ENCODE results near the gene PITPNB.

PITPNB gene

DNA sequence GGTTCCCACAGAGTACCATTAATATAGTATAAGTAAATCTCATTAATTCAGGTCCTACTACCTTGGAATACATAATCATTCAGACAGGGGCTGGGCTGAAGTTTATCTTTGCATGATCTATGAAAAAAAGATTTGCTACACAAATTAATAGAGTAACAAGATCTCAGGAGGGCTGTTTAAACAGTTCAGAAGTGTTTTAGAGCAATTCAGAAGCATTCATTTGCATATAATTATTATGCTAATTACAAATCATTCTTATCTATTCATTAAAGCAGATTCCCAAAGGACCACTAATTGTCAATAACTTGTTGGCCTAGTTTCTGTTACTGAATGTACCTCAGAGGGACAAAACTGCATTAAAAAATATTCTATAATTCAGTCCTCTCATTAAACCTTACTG, 40.5 kb downstream of the PITPNB start:
- DNase-seq: no peak

DNA sequence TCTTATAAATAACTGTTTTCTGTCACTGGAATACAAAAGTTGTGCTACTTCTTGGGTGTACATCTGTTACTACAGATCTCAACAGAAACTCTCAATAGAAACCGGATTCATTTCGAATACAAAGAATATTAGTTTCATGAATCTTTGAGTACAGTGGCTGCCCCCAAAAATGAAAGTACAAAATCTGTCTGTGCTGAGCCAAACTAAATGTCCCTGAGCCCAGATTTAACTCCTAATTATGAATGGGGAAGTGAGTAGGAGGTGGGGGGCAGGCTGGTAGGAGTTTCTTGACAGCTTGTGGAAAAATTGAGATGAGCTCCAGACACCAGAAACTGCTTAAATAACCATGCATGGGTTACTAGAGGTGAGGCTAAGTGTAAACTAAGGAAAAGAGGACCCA, 41.6 kb downstream of the PITPNB start:
- no peak for DNase-seq

DNA sequence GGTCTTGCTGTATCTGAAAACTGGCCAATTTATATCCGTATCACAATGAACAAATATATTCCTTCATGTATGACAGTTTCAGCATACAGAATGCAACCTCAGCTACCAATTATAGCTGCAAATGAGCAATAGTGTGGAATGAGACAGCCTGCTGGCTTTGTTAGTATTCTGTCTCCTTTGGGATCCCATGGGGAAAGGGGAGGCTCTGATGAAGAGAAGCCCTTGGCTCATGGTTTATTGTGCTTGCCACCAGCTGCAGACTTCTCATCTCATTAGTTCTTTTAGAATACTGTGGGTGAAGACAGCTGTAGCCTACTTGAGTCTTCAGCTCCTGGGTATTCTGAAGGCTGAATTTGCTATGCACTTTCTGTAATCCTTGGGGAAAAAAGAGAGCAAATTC, 42.4 kb downstream of the PITPNB start:
- no peak for DNase-seq

DNA sequence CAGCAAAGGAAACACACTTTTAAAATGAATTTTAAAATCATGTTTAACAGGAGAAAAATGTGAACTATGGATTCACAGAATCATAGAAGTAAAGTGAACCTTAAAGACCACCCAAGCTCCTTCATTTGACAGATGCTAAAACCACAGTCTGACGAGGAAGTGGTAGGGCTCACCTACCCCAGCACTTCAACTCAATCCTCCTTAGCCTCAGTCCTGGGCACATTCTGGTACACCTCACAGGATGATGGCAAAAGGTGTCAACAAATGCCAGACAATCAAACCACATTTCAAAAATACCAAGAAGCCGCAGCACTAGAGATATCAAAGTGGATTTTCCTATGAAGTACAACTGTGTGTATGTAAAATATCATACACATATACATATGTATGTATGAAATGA, 43.1 kb downstream of the PITPNB start:
- DNase-seq: peak; percentile 34

DNA sequence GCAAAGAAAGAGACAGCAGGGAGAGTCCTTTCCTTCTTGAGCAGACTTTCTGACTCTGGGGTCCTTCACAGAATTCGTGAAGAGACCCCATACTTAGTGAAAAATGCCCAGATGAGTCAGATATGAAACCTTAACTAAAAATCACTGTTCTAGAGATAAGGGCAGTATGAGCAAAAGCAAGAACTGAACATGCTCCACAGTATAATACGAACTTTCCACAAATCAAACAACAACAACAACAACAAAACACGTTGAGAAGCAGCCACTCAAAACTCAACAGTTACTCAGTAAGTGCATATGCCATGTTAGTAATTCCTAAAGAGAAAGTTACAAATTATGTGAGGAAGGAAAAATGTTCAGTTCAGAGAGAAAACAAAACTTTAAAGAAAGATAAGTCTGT, 44.3 kb downstream of the PITPNB start:
- no peak for DNase-seq

DNA sequence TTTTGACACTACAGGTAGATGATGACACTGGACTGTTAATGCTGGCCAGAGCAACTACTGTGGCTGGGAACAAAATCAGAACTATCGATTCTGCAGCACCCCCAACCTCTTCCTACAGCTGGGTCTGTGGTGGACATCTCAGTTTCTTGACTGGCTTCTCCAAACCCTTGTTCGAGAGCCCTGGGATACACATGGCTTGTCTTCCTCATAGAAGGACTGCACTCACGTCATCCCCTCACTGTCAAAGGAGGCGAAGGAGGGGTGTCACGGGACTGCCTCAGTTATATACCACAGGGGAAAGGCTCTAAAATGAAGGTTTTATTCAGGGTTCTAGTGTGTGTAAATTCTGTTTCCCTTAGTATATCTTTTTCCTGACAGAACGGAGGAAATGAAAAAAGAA, 44.9 kb downstream of the PITPNB start:
- no peak for DNase-seq

DNA sequence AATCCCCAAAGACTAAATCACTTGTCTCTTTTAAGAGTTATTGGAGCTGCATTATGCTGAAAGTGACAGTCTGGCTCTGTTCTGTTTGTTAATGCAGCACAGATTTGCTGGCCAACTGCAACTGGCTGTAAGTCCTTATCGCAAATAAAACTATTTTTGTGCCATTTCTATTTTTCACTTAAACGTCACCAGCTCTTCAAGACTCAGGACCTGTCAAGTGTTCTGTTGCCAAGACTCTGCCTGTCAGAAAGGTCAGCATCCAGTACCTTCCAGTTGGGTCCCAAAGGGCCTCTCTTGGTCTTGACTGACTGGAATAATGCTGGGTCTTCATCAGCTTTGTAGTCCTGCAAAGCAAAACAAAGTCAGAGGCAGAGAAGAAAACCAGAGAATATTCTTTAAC, 45.6 kb downstream of the PITPNB start:
- no peak for DNase-seq

DNA sequence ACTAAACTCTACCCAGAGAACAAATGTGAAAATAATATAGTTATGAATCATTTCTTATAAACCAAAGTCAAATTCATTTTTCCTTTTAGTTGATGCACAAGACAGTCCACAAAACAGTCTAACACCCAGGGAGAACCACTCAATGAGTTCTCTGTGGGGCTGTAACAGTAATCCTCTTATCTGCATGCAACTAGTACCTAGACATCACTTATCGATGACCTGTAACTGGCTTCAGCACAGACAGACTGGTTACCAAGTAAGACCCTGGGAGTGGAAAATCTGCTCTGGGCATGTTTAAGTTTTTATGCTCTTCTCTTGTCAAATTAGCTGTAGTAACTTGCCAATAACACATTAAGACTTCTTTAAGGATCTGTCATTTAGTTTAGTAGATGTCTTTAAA, 46.6 kb downstream of the PITPNB start:
- DNase-seq: no peak

DNA sequence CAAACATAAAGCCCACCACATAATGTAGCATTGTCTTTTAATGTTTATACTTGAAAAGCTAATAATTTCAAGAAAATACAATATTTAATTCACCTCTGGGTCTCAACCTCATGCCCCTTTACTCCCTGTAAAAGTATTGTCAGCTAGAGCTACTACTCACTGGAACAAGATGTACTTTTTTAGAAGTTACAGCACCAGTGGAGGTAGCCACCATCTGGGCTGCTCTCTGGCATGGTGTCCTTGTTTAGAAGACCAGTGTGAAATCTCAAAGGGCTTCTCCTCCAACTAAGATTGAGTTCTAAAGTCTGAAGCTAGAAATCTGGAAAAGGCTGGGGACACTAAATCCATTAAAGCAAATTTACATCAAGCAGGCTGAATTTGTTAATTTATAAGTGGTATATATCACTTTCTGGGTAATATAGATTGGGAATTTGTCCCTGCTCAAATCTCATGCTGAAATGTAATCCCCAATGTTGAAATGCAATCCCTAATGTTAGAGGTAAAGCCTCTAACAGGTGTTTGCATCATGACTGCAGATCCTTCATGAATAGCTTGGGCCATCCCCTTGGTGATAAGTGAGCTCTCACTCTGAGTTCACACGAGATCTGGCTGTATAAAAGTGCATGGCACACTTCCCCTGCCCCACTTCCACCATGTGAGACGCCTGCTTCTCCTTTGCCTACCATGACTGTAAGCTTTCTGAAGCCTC, 47.6 kb downstream of the PITPNB start:
- no peak for DNase-seq

DNA sequence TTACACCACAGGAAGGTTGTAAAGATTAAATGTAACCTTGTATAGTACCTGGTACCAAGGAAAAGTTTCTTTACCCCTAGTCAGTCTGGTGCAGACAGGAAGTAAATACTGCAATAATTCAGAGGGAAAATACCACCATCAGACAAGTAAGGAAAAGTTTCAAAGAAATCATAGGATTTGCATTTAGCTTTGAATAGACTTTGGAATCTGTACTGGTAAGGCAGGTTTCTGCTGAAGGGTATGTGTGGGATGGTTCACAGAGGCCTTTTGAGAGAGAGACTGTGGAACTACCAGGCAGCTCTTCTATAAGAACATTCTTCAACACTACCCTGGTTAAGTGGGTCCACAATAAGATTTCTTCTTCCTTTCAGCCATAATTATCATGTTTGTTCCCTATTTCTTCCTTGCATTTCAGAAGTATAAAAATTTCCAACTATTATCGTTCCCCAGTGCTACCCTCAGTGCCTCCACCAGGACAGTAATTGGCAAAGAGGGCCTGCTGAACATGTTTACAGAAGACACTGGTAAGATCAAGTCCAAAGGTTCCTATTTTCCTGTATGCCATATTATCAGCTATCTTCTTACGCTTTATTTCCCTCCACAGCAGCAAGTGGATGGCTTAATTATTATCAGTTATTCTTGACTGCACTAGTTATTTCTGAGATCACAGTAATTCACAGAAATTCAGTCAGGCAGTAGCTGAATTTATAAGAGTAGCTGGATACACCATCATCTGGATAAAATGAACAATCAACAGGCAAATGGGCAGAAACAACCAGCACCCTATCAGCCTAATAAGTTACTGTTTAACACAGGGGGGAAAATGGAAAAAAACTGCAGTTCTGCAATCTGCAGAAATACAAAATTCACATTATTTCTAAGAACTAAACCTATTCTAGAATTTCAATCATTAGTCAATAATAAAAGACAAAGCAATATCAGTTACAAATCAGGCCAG, 48.5 kb downstream of the PITPNB start:
- no peak for DNase-seq

DNA sequence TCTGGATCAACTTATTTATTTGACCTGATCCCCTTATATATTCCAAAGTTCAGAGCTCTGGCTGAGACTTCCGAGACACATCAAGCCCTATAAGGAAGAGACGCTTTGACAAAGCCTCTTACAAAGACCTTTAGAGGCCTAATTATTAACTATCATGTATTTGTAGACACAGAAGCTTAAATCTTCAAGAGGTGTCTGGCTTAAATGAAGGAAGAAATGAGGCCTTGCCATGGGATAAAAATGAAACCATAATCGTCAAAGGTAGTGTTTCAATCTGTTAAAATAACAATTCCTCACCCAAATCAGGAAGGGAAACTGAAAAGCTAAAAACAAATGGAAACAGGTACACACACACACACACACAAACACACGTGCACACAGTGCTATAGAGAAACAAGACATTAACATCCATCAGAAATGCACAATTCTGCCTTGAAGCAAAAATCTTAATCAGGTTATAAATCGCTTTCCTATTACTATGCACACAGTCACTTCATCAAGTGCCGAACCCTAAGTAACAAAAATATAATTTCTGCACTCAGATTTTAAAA, 50.2 kb downstream of the PITPNB start:
- no peak for DNase-seq

DNA sequence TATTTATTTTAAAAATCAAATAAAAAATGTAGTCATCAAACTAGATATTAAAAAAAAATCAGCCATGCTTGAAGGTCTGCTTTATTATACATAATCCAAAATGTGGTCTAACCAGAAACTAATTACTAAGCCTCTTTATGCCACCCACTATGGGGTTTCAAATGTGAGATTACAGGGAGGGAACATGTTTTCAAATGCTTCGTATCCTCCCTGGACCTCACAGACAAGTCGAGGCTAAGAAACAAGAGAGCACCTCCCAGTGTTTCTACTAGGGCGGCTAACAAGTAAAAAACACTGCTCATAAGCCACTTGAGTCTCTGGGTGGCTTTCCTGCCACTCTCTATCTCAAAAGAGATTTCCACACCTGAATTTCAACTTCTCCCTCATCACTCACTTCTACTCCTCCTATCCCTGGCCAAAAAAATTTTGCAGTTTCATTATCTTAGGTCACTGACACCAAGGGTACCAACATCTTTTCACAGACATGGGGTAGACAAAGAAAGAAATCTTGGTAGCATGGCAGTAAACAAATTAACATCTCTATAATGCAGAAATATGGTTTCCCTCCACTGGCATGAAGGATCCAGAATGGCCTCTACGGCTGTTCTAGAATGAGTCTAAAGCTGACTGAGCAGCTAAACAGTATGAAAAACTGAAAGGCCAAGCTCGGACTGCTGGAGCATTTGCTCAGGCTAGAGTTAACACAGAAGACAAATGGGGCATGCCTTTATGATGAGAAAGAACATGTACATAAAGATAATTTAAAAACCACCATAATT, 50.9 kb downstream of the PITPNB start:
- no peak for DNase-seq

DNA sequence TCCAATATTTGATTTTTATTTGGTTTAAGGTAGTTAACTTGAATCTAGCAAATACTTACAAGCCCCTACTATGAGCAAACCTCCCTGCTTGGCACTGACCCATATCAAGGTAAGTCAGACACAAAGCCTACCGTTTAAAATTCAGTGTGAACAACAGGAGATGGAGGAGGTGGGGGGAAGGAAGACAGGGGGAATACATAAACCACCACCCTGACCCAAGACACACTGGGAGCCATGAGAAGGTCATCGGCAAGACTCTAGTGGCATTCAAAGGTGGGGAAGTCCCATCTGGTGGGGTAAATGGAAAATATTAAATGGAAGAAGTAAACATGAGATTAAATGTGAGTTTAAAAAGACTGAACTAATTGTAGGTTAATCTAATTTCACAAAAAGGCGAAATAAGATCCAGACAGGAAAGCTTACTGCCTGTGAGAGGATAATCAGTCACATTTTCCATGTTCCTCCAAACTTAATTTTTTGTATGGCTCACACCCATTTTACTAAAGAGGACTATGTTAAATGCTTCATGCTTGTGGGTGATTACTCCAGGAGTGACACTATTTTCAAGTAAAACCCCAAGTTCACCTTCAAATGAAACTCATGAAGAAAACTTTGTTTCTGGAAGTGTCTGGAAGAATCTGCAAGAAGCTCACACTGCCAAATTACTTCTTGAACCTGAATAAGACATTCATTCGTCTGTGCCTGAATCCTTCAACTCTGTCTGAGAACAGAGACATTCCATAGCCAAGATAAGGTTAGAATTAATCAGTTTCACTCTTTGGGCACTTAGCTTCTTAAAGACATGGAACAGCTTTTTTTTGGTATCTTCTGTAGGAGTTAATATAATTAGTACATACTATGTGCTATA, 51.7 kb downstream of the PITPNB start:
- DNase-seq: no peak

DNA sequence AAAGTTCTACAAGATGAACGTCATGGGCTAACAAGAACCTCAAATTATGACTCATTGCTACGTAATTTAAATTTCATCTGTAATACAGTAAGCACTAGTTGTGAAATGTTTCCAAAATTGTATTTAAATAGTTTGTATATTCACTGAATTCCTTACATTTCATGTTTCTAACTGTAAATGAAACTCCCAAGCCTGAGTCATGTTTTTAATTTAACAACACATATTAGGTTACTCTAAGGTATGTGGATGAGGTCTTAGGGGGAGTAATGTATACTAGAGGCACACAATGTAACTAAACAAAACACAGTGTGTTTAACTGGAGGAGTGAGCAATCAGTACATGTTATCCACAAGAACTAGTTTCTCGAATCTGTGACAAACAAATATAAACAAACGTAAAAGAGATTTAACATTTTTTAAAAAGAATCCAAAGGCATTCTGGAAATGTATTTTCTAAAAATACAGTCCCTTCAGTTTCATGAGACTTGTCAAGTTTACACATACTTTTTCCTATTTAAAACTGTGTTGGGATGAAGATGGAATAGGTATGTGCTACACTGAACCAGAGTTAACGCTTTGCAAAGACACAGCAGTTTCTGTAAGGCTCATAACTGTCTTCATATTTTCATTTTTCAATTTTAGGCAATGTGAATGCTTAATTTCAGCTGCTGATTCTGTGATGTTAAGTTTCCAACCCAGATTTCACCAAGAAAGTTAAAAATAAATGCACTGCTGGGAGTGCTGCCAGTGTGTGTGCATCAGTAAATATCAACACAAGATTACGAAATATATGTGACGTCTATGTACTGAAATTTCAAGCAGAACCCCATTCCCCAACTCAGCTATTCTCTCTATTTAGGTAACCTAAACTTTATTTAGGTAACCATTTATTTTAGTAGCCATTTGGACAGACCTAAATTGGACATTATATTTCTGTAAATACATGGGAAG, 52.6 kb downstream of the PITPNB start:
- DNase-seq: no peak

DNA sequence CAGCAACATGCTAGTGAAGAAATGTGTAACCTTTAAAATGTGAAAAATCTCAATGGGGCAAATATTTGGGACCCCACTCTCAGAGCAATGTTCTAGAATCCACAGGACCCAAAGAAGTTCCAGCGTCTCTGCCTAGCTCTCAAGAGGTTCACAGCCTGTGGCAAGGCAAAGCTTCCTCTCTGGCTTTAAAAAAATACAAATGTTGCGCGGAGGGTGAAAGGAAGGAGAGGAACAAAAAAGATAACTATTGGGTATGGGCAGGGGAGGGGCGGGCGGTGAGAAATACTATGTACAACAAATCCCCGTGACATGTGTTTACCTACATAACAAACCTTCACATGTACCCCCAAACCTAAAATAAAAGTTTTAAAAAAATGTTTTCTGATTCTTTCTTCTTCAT, 53.6 kb downstream of the PITPNB start:
- DNase-seq: no peak

DNA sequence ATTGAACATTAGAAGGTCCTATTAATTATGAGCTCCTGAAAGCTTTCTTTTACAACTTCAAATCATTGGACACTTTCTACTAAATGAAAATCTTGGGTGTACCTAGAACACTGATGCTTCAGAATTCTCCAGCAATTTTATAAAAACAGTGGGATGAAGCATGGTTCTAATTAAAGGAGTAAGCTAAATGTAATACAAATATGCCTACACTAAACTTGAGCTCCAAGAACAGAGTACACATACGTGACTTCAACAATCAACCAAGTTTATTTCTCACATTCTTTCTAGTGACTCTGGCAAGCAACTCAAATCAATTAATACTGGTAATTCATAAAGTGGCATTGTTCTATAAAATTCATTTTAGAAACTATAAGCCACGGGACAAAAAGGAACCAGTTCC, 55.5 kb downstream of the PITPNB start:
- DNase-seq: no peak

DNA sequence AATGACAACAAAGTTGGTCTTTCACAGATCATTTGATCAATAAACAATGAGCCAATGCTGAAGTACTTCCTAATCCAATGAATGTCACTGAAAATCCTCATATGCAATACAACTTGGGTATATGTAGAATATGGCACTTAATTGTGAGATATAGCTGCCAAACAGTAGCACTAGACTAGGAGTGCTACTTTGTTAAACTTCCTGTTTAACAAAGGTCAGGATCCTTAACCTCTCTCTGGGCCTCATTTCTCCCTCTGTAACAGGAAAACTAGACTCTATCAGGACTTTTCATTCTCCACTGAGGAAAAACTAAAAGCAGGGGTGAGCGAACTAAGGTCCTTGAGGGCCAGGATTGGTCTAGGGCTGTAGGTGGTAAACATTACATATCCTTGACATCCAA, 56.1 kb downstream of the PITPNB start:
- no peak for DNase-seq

DNA sequence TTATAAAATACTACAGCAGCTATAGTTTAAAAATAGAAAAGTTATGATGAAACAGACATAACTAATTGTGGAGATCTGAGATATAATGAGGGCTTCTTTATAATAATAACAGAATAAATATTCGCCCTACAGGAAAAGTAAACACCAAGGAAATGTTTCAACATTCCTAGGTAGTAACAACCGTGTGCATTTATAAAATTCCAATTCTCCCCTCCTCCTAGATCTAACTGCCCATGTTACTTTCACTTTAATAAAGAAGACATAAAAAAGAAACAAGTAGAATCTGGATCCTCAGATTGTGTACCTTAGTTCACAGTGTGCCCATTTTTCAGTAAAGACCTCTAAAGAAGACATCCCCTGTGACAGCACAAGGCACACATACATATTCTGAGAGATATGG, 59.7 kb downstream of the PITPNB start:
- no peak for DNase-seq

DNA sequence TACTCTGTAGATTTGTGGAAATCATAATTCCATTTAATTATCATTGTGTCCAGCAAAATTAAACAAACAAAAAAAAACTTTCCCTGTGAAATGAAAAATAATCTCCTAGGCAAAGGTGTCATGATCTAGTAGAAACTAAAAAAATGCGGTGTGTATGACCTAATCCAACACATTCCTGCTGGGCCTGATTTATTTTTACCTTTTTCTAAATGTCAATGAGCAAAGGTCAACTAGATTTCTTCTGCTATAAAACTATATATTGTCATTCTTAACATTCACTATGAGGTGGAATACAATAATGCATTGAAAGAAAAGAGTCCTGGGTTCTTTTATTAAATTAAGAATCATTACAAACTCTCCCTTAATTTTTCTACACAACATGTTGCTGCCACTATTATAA, 60.4 kb downstream of the PITPNB start:
- DNase-seq: no peak

DNA sequence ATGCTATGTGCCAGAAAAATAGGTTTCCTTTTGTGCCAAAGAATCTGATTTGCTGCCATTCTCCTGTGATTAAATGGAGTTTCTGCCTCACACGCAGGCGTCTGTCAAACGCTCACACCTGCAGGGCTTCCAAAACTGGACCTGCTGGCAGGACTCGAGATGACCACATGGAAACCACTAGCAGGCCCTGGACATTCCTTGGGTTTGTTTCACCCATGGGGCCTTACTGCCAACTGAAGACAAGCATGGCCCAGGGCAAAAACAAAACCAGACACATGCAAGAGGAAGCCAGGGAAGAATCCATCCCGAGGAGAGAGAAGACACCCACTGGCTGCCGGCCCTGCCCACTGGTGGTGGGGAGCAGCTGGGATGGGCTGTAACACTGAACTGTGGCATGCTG, 61.6 kb downstream of the PITPNB start:
- DNase-seq: no peak

DNA sequence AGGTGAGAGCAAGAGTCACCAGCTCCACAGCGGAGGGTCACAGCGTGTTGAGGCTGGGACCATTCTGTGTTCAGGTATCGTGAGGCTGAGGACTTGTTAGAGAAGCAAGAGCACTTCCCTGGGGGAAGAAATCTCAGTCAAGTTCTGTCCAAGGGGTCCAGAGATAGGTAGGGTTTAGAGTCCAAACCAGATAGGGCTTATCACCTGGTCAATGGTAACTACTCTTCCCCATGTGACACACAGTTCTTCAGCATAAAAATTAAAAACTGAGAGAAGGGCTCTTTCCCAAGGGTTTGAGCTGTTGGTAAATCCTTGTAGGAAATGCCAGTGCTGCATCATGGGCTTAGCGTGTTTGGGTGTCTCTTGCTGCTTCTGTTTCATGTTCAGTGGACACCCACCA, 62.7 kb downstream of the PITPNB start:
- no peak for DNase-seq
